PC-3 (cell line): Measurements from ENCODE around the gene CPSF4.

Experiments
- CTCF ChIP-seq: fragments of 300-600 bp; sonication (generic); conservative IDR thresholded peaks from 2 replicates; pipeline ENCODE4 v1.5.1; 2017; ENCODE audit warnings: antibody characterized with exemption, low read depth, mild to moderate bottlenecking, low read length
- EZH2 ChIP-seq: fragments of 300-600 bp; sonication (generic); IDR thresholded peaks from one replicate; pipeline ENCODE4 v1.6.1; 2017; ENCODE audit warnings: antibody characterized with exemption, mild to moderate bottlenecking, low read length; ENCODE audit not compliant: unreplicated experiment

GRCh38 chr7:99498546-99498944 lies 59.8 kb downstream of the CPSF4 start:
- TF ChIP-seq CTCF (no peak), EZH2 (no peak)
